ENCODE data around the gene C14orf119. TPM values are rescaled to one million over a fixed set of nuclear protein-coding genes. Genes with fewer than 3 reads are reported as not detected.

C14orf119 gene
- total RNA-seq, 2 donors from 2014 or later: 20.3 to 32.3 TPM

DNA sequence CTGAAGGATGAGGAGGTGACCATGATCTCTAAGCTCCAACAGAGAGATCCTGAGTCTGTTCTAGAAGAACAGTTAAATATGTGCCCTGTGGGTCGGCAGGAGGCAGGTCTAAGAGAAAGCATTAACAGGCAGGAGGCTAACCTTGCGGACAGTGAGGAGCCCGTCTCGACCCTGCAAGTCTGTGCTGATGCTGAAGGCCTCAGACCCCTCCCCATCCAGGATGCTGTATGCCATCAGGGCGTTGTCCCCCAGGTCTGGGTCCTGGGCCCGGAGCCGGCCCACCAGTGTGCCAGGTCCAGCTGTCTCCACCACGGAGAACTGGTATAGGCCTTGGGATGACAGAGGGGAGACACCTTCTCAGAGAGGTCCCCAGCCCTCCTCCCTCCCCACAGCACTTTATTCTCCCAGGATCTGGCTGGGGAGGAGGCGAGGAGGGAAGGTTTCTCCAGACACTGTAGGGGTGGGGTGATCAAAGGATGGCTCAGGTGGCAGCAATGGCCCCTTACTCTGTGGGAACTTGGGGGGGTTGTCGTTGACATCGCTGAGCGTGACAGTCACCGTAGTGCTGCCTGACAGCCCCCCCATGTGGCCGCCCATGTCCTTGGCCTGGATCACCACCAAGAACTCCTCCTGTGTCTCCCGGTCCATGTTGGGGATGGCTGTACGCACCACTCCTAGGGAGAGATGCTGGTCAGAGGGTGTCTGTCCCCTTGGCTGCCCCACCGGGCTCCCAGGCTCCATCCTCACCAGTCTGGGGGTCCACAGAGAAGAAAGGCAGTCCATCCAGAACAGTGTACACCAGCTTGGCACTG is 41.1 kb upstream of the C14orf119 start:
- Histone ChIP-seq H3K27me3 (replicated peaks; ENCODE audit: insufficient read depth) (no peaks in the 10 kb centered on the region), H3K36me3 (no peaks in the 10 kb centered on the region), H3K4me3 (no peak overlapping the region), H3K9me3 (no peaks in the 10 kb centered on the region), H3K27ac (no peak overlapping the region), H3K4me1 (replicated peaks) (no peaks in the 10 kb centered on the region)
- 80% methylated on average over 17 of the region's 17 CpGs for WGBS
- TF ChIP-seq POLR2A (IDR thresholded peaks at IDR 0.05): no peak
- intact Hi-C loops (cut with DNase I): no loop called here
- no peak for DNase-seq (ENCODE audit: low spot score)

- Histone ChIP-seq H3K36me3 (no peaks in the 10 kb centered on the region), H3K27me3 (replicated peaks; ENCODE audit: insufficient read depth) (no peaks in the 10 kb centered on the region), H3K4me1 (replicated peaks) (no peaks in the 10 kb centered on the region), H3K9me3 (no peaks in the 10 kb centered on the region), H3K4me3 (no peak overlapping the region), H3K27ac (no peak overlapping the region)
- no peak for DNase-seq (ENCODE audit: low spot score)
- TF ChIP-seq POLR2A (IDR thresholded peaks at IDR 0.05) (no peak), CTCF (IDR thresholded peaks at IDR 0.05) (no peak), POLR2AphosphoS5 (IDR thresholded peaks at IDR 0.05) (no peak)
- 97% methylated on average over 12 of the region's 12 CpGs for WGBS
- intact Hi-C loops (cut with DNase I): no loop called here
Observed at GRCh38 chr14:23055147-23055550, 40.2 kb upstream of the C14orf119 start.

DNA sequence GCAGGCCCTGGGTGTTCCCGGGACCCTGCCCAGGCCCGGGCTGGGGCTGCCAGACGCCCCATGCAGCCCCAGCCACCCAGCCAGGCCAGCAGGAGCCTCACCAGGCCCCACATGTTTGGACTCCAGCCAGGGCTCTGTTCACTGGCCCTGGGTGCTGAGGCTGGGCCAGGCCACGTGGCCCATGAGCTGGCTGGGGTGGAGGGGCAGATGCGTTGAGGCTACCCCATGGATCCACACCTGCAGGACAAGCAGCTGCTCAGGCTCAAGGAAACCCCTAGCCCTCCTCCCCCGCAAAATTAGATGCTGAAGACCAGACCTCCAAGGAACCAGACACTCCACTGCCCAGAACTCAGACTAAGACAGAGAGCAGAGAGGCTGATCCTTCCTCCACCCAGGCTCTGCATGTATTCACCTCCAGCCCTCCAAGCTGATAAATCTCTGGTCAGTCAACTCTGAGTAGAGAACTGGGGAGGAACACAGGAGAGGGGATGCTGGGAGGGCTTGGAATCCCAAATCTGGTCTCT is 39.6 kb upstream of the C14orf119 start:
- Histone ChIP-seq H3K4me3 (no peak overlapping the region), H3K9me3 (no peaks in the 10 kb centered on the region), H3K4me1 (replicated peaks) (no peaks in the 10 kb centered on the region), H3K36me3 (peaks cover 0 to 5% of the 10 kb centered on the region in 2 donors), H3K27ac (no peak overlapping the region), H3K27me3 (replicated peaks; ENCODE audit: insufficient read depth) (no peaks in the 10 kb centered on the region)
- WGBS: 93% methylated on average over 6 of the region's 6 CpGs
- no peak for DNase-seq (ENCODE audit: low spot score)
- intact Hi-C loops (cut with DNase I): loop anchor here (2.0 kb wide), 1 partner anchor 69 kb away; no protein-coding TSS in a partner anchor
- TF ChIP-seq POLR2AphosphoS5 (IDR thresholded peaks at IDR 0.05) (no peak), CTCF (IDR thresholded peaks at IDR 0.05) (no peak), POLR2A (IDR thresholded peaks at IDR 0.05) (no peak)

DNA sequence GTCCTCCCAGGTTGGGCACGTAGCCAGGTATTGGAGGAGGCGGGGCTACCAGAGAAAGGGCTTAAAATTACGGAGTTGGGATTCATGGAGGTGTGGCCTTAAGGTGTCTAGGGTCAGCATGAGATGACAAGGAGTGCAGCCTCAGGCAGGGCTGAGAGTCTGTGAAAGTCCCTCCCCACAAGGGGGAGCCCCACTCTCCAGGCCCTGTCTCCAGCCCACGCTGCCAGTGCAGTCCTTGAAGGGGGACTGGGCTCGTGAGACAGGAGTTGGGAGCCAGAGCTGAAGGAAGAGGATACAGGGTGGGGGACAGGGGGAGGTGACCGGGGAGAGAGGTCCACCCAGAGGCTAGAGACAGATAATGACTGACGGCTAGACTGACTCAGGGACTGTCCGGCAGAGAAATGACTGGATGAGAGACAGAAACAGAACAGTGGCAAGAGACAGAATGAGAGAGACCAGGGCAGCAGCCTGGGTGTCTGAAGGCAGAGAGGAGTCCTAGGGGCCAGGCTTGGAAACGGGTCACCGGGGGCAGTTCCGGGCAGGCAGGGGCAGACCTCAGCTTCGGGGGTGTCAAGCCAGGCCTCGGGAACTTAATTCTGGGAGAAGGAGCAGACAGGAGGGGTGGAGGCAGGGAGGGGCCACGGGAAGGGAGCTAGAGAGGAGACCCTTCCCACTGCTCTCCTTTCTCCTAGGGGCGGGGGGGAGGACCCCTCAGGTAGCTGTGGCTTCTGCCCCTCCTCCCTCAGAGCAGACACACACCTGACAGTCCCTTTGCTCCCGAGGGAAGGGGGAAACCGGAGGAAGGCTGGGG is 39.0 kb upstream of the C14orf119 start:
- Histone ChIP-seq H3K27ac (no peak overlapping the region), H3K4me3 (peak overlapping the region in 1 of 2 donors; percentile 63), H3K9me3 (no peaks in the 10 kb centered on the region), H3K4me1 (replicated peaks) (no peaks in the 10 kb centered on the region), H3K36me3 (peaks cover 0 to 11% of the 10 kb centered on the region in 2 donors), H3K27me3 (replicated peaks; ENCODE audit: insufficient read depth) (no peaks in the 10 kb centered on the region)
- peak; percentile 44 for DNase-seq (ENCODE audit: low spot score)
- intact Hi-C loops (cut with DNase I): loop anchor here (2.0 kb wide), 1 partner anchor 70 kb away; no protein-coding TSS in a partner anchor
- TF ChIP-seq CTCF (IDR thresholded peaks at IDR 0.05) (peak in 3 of 4 experiments; percentile 32 to 70 (median 57)), POLR2A (IDR thresholded peaks at IDR 0.05) (no peak)
- WGBS: 7% methylated on average over 17 of the region's 17 CpGs

Measured in prostate gland (tissue), 2 donors.